ENCODE data around the gene KCNH4. TPM values are rescaled to one million over a fixed set of nuclear protein-coding genes. Genes with fewer than 3 reads are reported as not detected.
A peak's percentile ranks its signal among the peaks of the same experiment; 100 is the strongest.
"Not testable (repeated sequence)": the region's sequence is repeated elsewhere in the genome, so short reads cannot be mapped to it uniquely, and the experiment has no call there.

KCNH4 gene
- total RNA-seq, 1 donor from 2014 or later, result not detected

GRCh38 chr17:42193969-42194899 is 13.3 kb upstream of the KCNH4 start, which contains the start of gene GHDC:
Gene GHDC, minus strand, starts transcription at chr17:42194494. Its CDS starts 913 bp downstream, at chr17:42193581.
- DNase-seq (ENCODE audit: low read depth), result peak; percentile 72

GRCh38 chr17:42193216-42193968 is 12.4 kb upstream of the KCNH4 start:
- no peak for DNase-seq (ENCODE audit: low read depth)

GRCh38 chr17:42192189-42193126 is 11.5 kb upstream of the KCNH4 start:
- DNase-seq (ENCODE audit: low read depth), result no peak

GRCh38 chr17:42191275-42191608 is 10.3 kb upstream of the KCNH4 start:
- no peak for DNase-seq (ENCODE audit: low read depth)

- DNase-seq (ENCODE audit: low read depth), result no peak
These were observed 9.7 kb upstream of the KCNH4 start for GRCh38 chr17:42190491-42191274.

GRCh38 chr17:42189651-42189965 is 8.7 kb upstream of the KCNH4 start:
- no peak for DNase-seq (ENCODE audit: low read depth)

- no peak for DNase-seq (ENCODE audit: low read depth)
These were observed 8.1 kb upstream of the KCNH4 start for GRCh38 chr17:42188749-42189650.

- no peak for DNase-seq (ENCODE audit: low read depth)
These were observed 6.9 kb upstream of the KCNH4 start for GRCh38 chr17:42187833-42188232.

- DNase-seq (ENCODE audit: low read depth), result not testable (repeated sequence)
These were observed 5.2 kb upstream of the KCNH4 start for GRCh38 chr17:42186191-42186590.

GRCh38 chr17:42185621-42185930 is 4.6 kb upstream of the KCNH4 start:
- DNase-seq (ENCODE audit: low read depth), result no peak

- no peak for DNase-seq (ENCODE audit: low read depth)
These were observed 4.0 kb upstream of the KCNH4 start, which contains the start of gene HCRT for GRCh38 chr17:42184713-42185620. Gene HCRT, minus strand, starts transcription at chr17:42185452. Its CDS starts 87 bp downstream, at chr17:42185365.

GRCh38 chr17:42183741-42184711 is 3.1 kb upstream of the KCNH4 start:
- DNase-seq (ENCODE audit: low read depth), result peak; percentile 18

- DNase-seq (ENCODE audit: low read depth), result peak; percentile 65
These were observed 2.2 kb upstream of the KCNH4 start for GRCh38 chr17:42182927-42183734.

- no peak for DNase-seq (ENCODE audit: low read depth)
These were observed 887 bp upstream of the KCNH4 start for GRCh38 chr17:42181851-42182207.

- DNase-seq (ENCODE audit: low read depth), result no peak
These were observed 476 bp downstream of the KCNH4 start for GRCh38 chr17:42180411-42180921.

- DNase-seq (ENCODE audit: low read depth), result no peak
These were observed 981 bp downstream of the KCNH4 start for GRCh38 chr17:42179911-42180410.

- no peak for DNase-seq (ENCODE audit: low read depth)
These were observed 1.6 kb downstream of the KCNH4 start for GRCh38 chr17:42179335-42179734.
